Spleen (tissue), 7 donors: ENCODE results near the gene SRPK2.

Experiments used
- POLR2A ChIP-seq, 3 donors: fragments of 450-650 bp; IDR thresholded peaks; one replicate each; pipeline ENCODE4 v1.5.1; 2017; ENCODE audit warnings: antibody characterized with exemption in 3 of 3, mild to moderate bottlenecking in 1 of 3
- POLR2AphosphoS5 ChIP-seq, 3 donors: sonication (generic); formaldehyde crosslinking; IDR thresholded peaks; one replicate each; pipeline ENCODE4 v1.5.1; 2017; ENCODE audit warnings: antibody characterized with exemption in 3 of 3
- TF ChIP-seq, protein P1 (sequence below), 11 experiments: fragments of 200-600 bp in 7 of 11; fragments of 450-650 bp in 4 of 11; sonication (generic) in 4 of 11; IDR thresholded peaks in 8 of 11; conservative IDR thresholded peaks in 3 of 11; 1 replicate in 7 of 11; 2 replicates in 4 of 11; pipeline versions ENCODE4 v1.4.0 to v1.8.0; 2016 to 2021; ENCODE audit warnings: antibody characterized with exemption in 11 of 11, inconsistent platforms in 4 of 11, mild to moderate bottlenecking in 1 of 11
- donor health status: DM: no; HTN: no; CAD: no; lungs with moderate emphysema.
- donor health status: DM: no; HTN: no; CAD: no.
- donor health status: DM: no; HTN: no; CAD: no.

GRCh38 chr7:105137898-105138297, 250.8 kb downstream of the SRPK2 start:
- TF ChIP-seq, protein P1, sequence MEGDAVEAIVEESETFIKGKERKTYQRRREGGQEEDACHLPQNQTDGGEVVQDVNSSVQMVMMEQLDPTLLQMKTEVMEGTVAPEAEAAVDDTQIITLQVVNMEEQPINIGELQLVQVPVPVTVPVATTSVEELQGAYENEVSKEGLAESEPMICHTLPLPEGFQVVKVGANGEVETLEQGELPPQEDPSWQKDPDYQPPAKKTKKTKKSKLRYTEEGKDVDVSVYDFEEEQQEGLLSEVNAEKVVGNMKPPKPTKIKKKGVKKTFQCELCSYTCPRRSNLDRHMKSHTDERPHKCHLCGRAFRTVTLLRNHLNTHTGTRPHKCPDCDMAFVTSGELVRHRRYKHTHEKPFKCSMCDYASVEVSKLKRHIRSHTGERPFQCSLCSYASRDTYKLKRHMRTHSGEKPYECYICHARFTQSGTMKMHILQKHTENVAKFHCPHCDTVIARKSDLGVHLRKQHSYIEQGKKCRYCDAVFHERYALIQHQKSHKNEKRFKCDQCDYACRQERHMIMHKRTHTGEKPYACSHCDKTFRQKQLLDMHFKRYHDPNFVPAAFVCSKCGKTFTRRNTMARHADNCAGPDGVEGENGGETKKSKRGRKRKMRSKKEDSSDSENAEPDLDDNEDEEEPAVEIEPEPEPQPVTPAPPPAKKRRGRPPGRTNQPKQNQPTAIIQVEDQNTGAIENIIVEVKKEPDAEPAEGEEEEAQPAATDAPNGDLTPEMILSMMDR (IDR thresholded peaks at IDR 0.05 in 8 of 11, conservative IDR thresholded peaks at IDR 0.05 in 3 of 11), result no peak
- TF ChIP-seq POLR2AphosphoS5 (IDR thresholded peaks at IDR 0.05), result no peak
- no peak for TF ChIP-seq POLR2A (IDR thresholded peaks at IDR 0.05)
